ENCODE measurements around the gene WDFY4.

DNA sequence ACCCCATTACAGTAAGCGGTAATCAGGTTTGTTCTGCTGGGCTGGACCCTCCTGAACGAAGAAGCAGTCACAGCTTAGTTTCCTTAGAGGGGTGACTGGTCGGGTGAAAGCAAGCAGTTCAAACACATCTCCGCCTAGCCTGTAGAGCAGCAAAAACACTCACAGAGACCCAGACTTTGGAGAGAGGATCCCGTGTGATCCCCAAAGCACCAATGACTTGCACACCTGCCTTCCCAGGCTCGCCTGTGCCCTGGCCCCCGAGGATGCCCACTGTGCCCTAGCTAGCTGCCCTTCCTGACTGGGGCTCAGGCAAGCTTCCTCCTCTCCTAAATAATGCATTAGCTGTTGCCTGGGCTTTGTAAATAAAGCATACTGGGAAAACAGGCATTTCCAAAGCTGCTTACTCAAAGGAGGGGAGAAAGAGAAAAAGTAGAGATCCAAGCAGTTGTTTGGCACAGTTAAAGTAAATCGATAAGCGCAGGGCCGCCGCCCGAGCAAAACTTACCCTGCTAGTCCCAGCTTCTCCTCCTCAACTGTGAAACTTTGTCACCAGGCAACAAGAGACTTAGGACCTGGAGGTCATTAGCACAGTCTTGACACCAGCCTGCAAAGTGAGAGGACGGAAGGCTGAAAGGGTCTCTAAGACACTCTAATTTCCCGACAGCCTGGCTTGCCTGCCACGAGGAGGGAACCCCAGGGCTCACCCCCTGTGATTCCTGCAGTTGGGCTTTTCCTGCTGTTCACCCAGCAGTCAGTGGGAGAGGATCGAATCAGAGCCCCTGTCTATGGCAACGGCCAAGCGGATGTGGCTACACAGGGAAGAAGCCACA, 250.2 kb downstream of the WDFY4 start:
- TF ChIP-seq SIN3A (IDR thresholded peaks at IDR 0.05; ENCODE audit: borderline replicate concordance, insufficient read depth, low read depth, low read length) (no peak), TCF7L2 (IDR thresholded peaks at IDR 0.05; ENCODE audit: low read depth, low read length) (no peak), POLR2AphosphoS5 (IDR thresholded peaks at IDR 0.05; ENCODE audit: low read depth, low read length) (no peak)
- TF ChIP-seq, protein P1, sequence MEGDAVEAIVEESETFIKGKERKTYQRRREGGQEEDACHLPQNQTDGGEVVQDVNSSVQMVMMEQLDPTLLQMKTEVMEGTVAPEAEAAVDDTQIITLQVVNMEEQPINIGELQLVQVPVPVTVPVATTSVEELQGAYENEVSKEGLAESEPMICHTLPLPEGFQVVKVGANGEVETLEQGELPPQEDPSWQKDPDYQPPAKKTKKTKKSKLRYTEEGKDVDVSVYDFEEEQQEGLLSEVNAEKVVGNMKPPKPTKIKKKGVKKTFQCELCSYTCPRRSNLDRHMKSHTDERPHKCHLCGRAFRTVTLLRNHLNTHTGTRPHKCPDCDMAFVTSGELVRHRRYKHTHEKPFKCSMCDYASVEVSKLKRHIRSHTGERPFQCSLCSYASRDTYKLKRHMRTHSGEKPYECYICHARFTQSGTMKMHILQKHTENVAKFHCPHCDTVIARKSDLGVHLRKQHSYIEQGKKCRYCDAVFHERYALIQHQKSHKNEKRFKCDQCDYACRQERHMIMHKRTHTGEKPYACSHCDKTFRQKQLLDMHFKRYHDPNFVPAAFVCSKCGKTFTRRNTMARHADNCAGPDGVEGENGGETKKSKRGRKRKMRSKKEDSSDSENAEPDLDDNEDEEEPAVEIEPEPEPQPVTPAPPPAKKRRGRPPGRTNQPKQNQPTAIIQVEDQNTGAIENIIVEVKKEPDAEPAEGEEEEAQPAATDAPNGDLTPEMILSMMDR (IDR thresholded peaks at IDR 0.05) = no peak
- TF ChIP-seq, protein P2, sequence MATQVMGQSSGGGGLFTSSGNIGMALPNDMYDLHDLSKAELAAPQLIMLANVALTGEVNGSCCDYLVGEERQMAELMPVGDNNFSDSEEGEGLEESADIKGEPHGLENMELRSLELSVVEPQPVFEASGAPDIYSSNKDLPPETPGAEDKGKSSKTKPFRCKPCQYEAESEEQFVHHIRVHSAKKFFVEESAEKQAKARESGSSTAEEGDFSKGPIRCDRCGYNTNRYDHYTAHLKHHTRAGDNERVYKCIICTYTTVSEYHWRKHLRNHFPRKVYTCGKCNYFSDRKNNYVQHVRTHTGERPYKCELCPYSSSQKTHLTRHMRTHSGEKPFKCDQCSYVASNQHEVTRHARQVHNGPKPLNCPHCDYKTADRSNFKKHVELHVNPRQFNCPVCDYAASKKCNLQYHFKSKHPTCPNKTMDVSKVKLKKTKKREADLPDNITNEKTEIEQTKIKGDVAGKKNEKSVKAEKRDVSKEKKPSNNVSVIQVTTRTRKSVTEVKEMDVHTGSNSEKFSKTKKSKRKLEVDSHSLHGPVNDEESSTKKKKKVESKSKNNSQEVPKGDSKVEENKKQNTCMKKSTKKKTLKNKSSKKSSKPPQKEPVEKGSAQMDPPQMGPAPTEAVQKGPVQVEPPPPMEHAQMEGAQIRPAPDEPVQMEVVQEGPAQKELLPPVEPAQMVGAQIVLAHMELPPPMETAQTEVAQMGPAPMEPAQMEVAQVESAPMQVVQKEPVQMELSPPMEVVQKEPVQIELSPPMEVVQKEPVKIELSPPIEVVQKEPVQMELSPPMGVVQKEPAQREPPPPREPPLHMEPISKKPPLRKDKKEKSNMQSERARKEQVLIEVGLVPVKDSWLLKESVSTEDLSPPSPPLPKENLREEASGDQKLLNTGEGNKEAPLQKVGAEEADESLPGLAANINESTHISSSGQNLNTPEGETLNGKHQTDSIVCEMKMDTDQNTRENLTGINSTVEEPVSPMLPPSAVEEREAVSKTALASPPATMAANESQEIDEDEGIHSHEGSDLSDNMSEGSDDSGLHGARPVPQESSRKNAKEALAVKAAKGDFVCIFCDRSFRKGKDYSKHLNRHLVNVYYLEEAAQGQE (IDR thresholded peaks at IDR 0.05; ENCODE audit: insufficient read depth in 1 of 2, low read depth in 2 of 2, low read length in 1 of 2) = no peak
